ENCODE measurements around the gene HBG1. TPM values are rescaled to one million over a fixed set of nuclear protein-coding genes. Genes with fewer than 3 reads are reported as not detected.

The HBG1 gene
- total RNA-seq, 1 donor from 2014 or later, result not detected

- no peaks in the 10 kb centered on the region for H3K9me3 Mint-ChIP-seq
- H3K27me3 Mint-ChIP-seq (ENCODE audit: low read depth), result no peaks in the 10 kb centered on the region
- H3K36me3 Mint-ChIP-seq (ENCODE audit: low read depth), result no peaks in the 10 kb centered on the region
- no peak overlapping the region for H3K27ac Mint-ChIP-seq (ENCODE audit: unreplicated experiment)
- no peak for DNase-seq (ENCODE audit: low read depth, low spot score)
- no peak for TF ChIP-seq CTCF (conservative IDR thresholded peaks at IDR 0.05)
- H3K4me1 Mint-ChIP-seq, result no peaks in the 10 kb centered on the region
- no peak overlapping the region for H3K4me3 Mint-ChIP-seq
Measured at GRCh38 chr11:5290106-5290505, 40.4 kb upstream of the HBG1 start.

- no peak for TF ChIP-seq CTCF (conservative IDR thresholded peaks at IDR 0.05)
- H3K36me3 Mint-ChIP-seq (ENCODE audit: low read depth), result no peaks in the 10 kb centered on the region
- H3K27me3 Mint-ChIP-seq (ENCODE audit: low read depth), result no peaks in the 10 kb centered on the region
- no peaks in the 10 kb centered on the region for H3K9me3 Mint-ChIP-seq
- no peak overlapping the region for H3K4me3 Mint-ChIP-seq
- H3K4me1 Mint-ChIP-seq, result no peaks in the 10 kb centered on the region
- H3K27ac Mint-ChIP-seq (ENCODE audit: unreplicated experiment), result no peak overlapping the region
- no peak for DNase-seq (ENCODE audit: low read depth, low spot score)
Measured at GRCh38 chr11:5289696-5290095, 40.0 kb upstream of the HBG1 start.

GRCh38 chr11:5288906-5289550 is 39.4 kb upstream of the HBG1 start:
- Mint-ChIP-seq H3K4me3 (no peak overlapping the region), H3K36me3 (ENCODE audit: low read depth) (no peaks in the 10 kb centered on the region), H3K4me1 (no peaks in the 10 kb centered on the region), H3K9me3 (no peaks in the 10 kb centered on the region), H3K27me3 (ENCODE audit: low read depth) (no peaks in the 10 kb centered on the region), H3K27ac (ENCODE audit: unreplicated experiment) (no peak overlapping the region)
- no peak for TF ChIP-seq CTCF (conservative IDR thresholded peaks at IDR 0.05)
- no peak for DNase-seq (ENCODE audit: low read depth, low spot score)

- H3K36me3 Mint-ChIP-seq (ENCODE audit: low read depth), result no peaks in the 10 kb centered on the region
- H3K27me3 Mint-ChIP-seq (ENCODE audit: low read depth), result no peaks in the 10 kb centered on the region
- DNase-seq (ENCODE audit: low read depth, low spot score), result no peak
- H3K27ac Mint-ChIP-seq (ENCODE audit: unreplicated experiment), result no peak overlapping the region
- TF ChIP-seq CTCF (conservative IDR thresholded peaks at IDR 0.05), result no peak
- H3K9me3 Mint-ChIP-seq, result no peaks in the 10 kb centered on the region
- H3K4me3 Mint-ChIP-seq, result no peak overlapping the region
- no peaks in the 10 kb centered on the region for H3K4me1 Mint-ChIP-seq
Measured at GRCh38 chr11:5288108-5288905, 38.6 kb upstream of the HBG1 start.

GRCh38 chr11:5286901-5287300 is 37.2 kb upstream of the HBG1 start:
- no peaks in the 10 kb centered on the region for H3K9me3 Mint-ChIP-seq
- no peak overlapping the region for H3K4me3 Mint-ChIP-seq
- no peaks in the 10 kb centered on the region for H3K4me1 Mint-ChIP-seq
- no peaks in the 10 kb centered on the region for H3K27me3 Mint-ChIP-seq (ENCODE audit: low read depth)
- H3K27ac Mint-ChIP-seq (ENCODE audit: unreplicated experiment), result no peak overlapping the region
- TF ChIP-seq CTCF (conservative IDR thresholded peaks at IDR 0.05), result no peak
- DNase-seq (ENCODE audit: low read depth, low spot score), result no peak
- H3K36me3 Mint-ChIP-seq (ENCODE audit: low read depth), result no peaks in the 10 kb centered on the region

All from neural crest cell (in vitro differentiated cells).